Prostate gland (tissue), 2 donors: Measurements from ENCODE around the gene RAB40A. TPM values are rescaled to one million over a fixed set of nuclear protein-coding genes. Genes with fewer than 3 reads are reported as not detected.

Source experiments
- total RNA-seq, 2 donors: library from RNA; depleted of rRNA; stranded (reverse); fragments of >200 nt; gene quantifications; one replicate each; pipeline ENCODE4 v1.1.0, GENCODE V29; 2016

The RAB40A gene
- total RNA-seq, 2 donors from 2014 or later: 1.5 to 24.7 TPM

Other genes with a start within 250 kb of the RAB40A start
- 10 to 100 TPM in 1 of 2 donors, not detected in 1; 48.4 TPM for gene TCEAL5, start 242.7 kb downstream of the RAB40A start, total RNA-seq
- 10 to 100 TPM; 41.2 to 79.0 TPM for gene BEX2, start 208.5 kb downstream of the RAB40A start, total RNA-seq
- gene TCEAL7, start 189.2 kb downstream of the RAB40A start, total RNA-seq: 1 to 10 TPM; 1.4 to 6.2 TPM
- gene TCEAL9, start 163.0 kb downstream of the RAB40A start, total RNA-seq: 10 to 100 TPM; 49.8 to 88.2 TPM
- gene BEX3, start 143.0 kb downstream of the RAB40A start, total RNA-seq: 100 to 1,000 TPM; 249 to 418 TPM
- 100 to 1,000 TPM; 127 to 182 TPM for gene TCEAL4, start 66.0 kb upstream of the RAB40A start, total RNA-seq
- 10 to 100 TPM; 75.5 to 92.0 TPM for gene TCEAL3, start 88.5 kb upstream of the RAB40A start, total RNA-seq
- gene TCEAL1, start 109.5 kb upstream of the RAB40A start, total RNA-seq: 10 to 100 TPM; 78.1 to 94.0 TPM
- gene MORF4L2, start 167.2 kb upstream of the RAB40A start, total RNA-seq: 100 to 1,000 TPM; 287 to 313 TPM
- gene TMEM31, start 191.4 kb upstream of the RAB40A start, total RNA-seq: 1 to 10 TPM in 1 of 2 donors, not detected in 1; 7.6 TPM